Neuron (in vitro differentiated cells): ENCODE data around the gene GRIK5.

Source experiments
- H2AFZ ChIP-seq: one replicate; pipeline ENCODE4 v1.6.1; 2013; ENCODE audit warnings: low read depth, mild to moderate bottlenecking, inconsistent platforms, low read length, moderate library complexity
- H3K27me3 ChIP-seq: one replicate; pipeline ENCODE4 v1.6.1; 2013; ENCODE audit warnings: low read length; ENCODE audit not compliant: insufficient read depth
- H3K36me3 ChIP-seq: one replicate; pipeline ENCODE4 v1.6.1; 2013; ENCODE audit warnings: low read length; ENCODE audit not compliant: insufficient read depth
- H3K4me1 ChIP-seq: one replicate; pipeline ENCODE4 v1.6.1; 2013; ENCODE audit warnings: low read length; ENCODE audit not compliant: insufficient read depth
- H3K4me3 ChIP-seq: 2 replicates; pipeline ENCODE4 v1.5.1; 2013; ENCODE audit warnings: mild to moderate bottlenecking, low read length, moderate library complexity
- H3K9me3 ChIP-seq: one replicate; pipeline ENCODE4 v1.6.1; 2013; ENCODE audit warnings: low read length

The GRIK5 gene

DNA sequence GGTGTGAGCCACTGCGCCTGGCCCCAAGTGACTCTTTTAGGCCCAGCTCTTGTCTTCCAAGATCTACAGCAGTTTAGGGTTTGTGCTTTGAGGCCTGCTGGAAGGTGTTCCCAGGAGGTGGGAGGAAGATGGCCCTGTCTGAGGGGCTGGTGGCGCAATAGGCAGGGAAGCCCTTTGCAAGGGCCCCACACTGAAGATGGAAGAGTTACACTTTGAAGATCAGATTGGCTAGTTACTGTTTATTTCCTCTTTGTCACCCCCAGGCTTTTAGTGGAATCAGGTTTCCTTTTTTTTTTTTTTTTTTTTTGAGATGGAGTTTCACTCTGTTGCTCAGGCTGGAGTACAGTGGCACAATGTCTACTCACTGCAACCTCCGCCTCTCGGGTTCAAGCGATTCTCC is 109.0 kb downstream of the GRIK5 start:
- Histone ChIP-seq H3K27me3 (no peaks in the 10 kb centered on the region), H3K4me1 (peaks cover 12% of the 10 kb centered on the region), H3K4me3 (no peak overlapping the region), H2AFZ (no peak overlapping the region), H3K9me3 (no peaks in the 10 kb centered on the region), H3K36me3 (peaks cover 6% of the 10 kb centered on the region)

DNA sequence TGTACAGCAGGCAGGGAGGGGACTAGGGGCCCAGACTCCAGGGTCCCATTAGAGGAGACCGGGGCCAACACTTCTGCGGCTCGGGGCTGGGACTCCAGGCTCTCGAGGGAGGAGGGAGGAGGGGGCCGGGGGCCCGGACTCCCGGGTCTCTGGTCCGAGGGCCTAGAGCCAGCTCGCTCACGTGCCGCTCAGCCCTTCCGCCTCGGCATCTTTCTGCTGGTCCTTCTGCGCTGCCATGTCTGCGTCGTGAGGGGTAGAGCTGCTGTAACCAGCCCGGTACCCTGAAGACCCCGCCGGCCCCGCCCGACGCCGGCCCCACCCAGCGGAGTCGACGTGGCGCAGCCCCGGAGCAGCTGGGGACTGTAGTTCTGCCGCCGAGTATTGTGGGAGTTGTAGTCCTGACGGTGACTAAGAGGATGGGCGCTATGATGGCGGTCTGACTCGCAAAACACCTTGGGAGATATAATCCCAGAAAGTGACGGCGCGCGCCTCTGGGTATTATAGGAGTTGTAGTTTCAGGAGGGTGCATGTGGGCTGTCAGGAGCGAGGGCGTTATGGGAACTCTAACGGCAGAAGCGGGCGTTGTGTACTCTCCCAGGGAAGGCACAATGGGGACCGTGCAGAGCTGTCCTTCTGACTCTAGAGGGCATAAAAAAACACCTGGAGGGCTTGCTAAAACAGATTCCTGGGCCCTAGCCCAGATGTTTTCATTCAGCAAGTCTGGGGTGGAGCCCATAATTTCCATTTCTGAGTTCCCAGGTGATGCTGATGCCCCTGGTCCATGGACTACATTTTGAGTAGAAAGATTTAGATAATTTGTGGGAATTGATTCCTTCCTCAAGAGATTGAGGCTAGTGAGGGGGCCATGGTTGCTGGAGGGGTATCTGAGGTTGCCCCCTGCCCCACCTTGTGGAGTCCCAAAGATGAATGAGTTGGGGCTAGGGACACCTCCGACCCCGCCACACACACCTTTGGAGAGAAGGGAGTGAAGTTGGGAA is 110.7 kb downstream of the GRIK5 start, which contains the start of gene RABAC1:
Gene RABAC1, minus strand, starts transcription at position 266 of the 998 bp plus-strand sequence. Its CDS starts 29 bp downstream, at position 237.
- H3K27me3 ChIP-seq, result no peaks in the 10 kb centered on the region
- H2AFZ ChIP-seq, result peak within 1 kb of the TSS; percentile 56
- H3K36me3 ChIP-seq, result peaks cover 5% of the 10 kb centered on the region
- no peaks in the 10 kb centered on the region for H3K9me3 ChIP-seq
- peak within 1 kb of the TSS; percentile 73 for H3K4me3 ChIP-seq
- peaks cover 12% of the 10 kb centered on the region for H3K4me1 ChIP-seq

DNA sequence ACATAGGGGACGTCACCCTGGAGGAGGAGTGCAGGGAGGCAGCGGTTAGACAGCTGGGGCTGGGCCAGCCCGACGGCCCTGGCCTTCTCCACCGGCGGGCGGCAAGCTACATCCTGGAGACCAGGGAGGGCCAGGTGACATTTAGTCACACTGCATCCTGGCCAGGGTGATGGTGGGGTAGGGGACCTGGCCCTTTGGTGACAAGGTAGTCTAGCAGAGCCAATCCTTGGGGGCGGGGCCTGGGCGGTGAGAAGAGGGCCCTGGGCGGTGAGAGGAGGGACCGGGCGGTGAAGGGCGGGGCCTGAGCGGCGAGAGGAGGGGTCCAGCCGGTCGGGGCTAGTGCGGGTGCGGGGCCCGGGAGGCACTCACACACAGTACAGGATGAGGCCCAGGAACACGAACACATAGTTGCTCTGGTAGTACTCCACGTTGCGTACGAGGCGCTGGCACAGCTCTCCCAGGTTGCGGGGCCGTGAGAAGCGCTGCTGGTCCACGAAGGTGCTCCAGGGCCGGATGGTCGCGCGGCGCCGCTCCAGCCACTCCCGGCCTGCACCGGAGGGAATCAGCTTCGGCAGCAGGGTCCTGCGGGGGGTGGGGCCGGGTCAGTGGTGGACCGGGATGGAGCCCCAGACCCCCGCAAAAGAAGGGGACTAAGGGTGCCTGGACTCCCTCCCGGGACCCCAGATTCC is 111.5 kb downstream of the GRIK5 start:
- H3K36me3 ChIP-seq, result peaks cover 5% of the 10 kb centered on the region
- no peaks in the 10 kb centered on the region for H3K9me3 ChIP-seq
- peaks cover 12% of the 10 kb centered on the region for H3K4me1 ChIP-seq
- H3K27me3 ChIP-seq, result no peaks in the 10 kb centered on the region
- peak overlapping the region; percentile 56 for H2AFZ ChIP-seq
- peak overlapping the region; percentile 73 for H3K4me3 ChIP-seq

DNA sequence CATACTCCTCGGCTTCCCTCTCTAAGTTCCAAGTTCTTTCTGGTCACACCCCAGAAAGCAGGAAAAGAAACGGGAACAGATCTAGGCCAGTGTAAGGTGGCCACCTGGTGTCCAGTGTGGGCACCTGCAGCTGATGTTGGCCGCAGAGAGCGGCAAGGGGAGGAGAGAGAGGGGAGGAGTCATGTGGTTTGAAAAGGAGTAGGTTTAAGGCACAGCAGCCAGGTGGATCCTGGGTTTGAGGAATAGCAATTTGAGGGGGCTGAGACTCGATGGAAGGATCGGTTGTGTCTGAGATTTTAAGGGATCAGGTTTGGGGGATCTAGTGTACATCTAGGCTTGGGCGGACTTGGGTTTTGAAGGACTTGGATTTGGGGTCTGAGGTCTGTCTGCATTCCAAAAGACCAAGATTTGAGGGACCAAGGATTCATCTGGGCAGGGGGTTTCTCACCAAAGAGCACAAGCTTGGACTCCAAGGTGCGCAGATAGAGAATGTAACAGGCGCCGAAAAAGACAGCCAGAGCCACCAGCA is 112.1 kb downstream of the GRIK5 start:
- Histone ChIP-seq H2AFZ (no peak overlapping the region), H3K9me3 (no peaks in the 10 kb centered on the region), H3K27me3 (no peaks in the 10 kb centered on the region), H3K4me1 (peaks cover 12% of the 10 kb centered on the region), H3K4me3 (peak overlapping the region; percentile 73), H3K36me3 (peaks cover 5% of the 10 kb centered on the region)

DNA sequence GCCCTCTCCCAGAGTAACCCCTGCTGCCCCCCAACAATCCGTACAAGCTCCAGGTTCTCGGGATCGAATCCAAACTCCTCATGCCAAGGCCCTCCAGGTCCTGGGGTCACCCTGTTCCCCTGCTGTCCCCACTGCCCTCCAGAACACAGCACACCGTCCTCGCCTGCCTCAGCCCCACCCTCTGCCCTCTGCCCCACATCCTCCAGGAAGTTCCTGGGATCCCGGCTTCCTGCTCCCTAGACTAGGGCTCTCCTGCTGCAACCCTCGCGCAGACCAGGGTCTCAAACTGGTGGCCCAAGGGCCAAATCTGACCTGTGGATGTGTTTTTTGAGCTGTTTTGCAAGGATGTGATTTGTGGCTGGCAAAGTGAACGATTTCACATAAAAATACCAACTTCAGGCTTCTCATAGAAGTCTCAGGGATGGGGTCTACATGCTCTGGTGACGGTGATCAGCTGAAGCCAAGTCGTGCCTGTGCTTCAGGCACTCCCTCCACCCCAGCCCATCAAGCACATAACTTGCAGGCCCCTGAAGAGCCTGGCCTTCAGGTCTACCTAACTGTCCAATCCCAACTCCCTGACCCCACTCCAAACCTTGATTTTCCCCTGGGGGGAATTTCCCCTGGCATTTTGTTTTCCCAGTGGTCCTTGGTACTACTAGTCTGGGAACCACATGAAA is 112.7 kb downstream of the GRIK5 start:
- Histone ChIP-seq H3K9me3 (no peaks in the 10 kb centered on the region), H3K4me3 (no peak overlapping the region), H3K4me1 (peaks cover 12% of the 10 kb centered on the region), H3K27me3 (no peaks in the 10 kb centered on the region), H2AFZ (no peak overlapping the region), H3K36me3 (peaks cover 5% of the 10 kb centered on the region)

DNA sequence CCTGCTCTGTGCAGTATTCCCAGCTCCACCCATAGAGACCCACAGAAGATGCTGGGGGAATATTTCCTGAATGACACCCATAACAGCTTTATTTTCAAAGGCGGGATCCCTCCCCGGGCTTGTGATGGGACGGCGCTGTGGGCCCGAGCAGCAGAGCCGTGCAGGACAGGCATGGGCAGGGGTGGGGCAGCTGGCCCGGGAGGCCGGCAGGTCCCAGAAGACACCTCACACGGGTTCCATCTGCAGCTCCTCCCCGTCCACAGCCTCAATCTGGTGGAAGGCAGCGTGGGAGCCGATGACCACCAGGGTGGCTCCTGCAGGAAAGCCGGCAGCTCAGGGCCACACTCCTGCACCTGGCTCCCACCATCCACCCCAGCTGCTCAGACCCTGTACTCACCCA is 113.4 kb downstream of the GRIK5 start:
- no peak overlapping the region for H3K4me3 ChIP-seq
- peaks cover 5% of the 10 kb centered on the region for H3K36me3 ChIP-seq
- H2AFZ ChIP-seq, result no peak overlapping the region
- H3K4me1 ChIP-seq, result peaks cover 12% of the 10 kb centered on the region
- H3K27me3 ChIP-seq, result no peaks in the 10 kb centered on the region
- H3K9me3 ChIP-seq, result no peaks in the 10 kb centered on the region

DNA sequence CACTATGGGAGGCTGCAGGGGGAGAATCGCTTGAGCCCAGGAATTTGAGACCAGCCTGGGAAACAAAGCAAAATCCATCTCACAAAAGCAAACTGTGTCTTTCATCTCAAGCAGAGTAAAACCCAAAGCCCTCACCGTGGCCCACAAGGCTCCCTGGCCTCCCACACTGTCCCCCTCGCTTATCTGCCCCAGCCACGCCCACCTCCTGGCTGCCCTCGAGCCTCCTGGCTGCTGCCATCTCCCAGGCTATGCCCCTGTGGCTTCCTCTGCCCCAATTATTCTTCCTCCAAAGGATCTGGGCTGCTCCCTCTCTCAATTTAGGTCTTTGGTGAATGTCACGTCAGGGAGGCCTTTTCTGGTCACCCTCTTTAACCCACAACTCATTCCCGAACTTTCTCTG is 114.5 kb downstream of the GRIK5 start:
- Histone ChIP-seq H3K36me3 (peaks cover 5% of the 10 kb centered on the region), H3K4me1 (peaks cover 12% of the 10 kb centered on the region), H3K4me3 (no peak overlapping the region), H3K9me3 (no peaks in the 10 kb centered on the region), H2AFZ (no peak overlapping the region), H3K27me3 (no peaks in the 10 kb centered on the region)

DNA sequence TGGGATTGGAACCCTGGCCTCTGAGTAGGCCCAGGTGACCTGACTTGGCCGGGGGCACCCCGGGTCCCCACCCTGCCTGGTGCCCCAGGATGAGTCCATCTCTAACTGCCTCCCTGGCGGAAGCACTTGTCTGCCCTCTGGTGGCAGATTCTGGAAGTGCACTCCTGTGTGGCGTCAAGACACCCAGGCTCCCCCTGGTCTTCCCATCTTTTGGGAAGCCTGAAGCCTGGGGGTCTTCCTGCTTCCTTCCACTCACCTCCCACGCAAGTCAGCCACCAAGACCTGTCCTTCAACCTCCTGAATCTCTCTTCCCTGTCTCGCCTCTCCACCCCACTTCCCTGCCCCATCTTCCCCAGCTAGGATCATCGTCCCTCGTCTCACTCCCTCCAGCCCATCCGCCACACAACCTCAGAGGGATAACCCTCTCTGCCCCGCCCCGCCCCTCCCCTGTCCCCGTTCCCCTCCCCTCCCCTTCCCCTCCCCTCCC is 118.3 kb downstream of the GRIK5 start:
- Histone ChIP-seq H2AFZ (no peak overlapping the region), H3K9me3 (no peaks in the 10 kb centered on the region), H3K4me1 (no peaks in the 10 kb centered on the region), H3K27me3 (no peaks in the 10 kb centered on the region), H3K4me3 (no peak overlapping the region), H3K36me3 (peaks cover 4% of the 10 kb centered on the region)
